H7 (cell line): Measurements from ENCODE around the gene IFI27. TPM values are rescaled to one million over a fixed set of nuclear protein-coding genes. Genes with fewer than 3 reads are reported as not detected.
"Not testable (repeated sequence)": the region's sequence is repeated elsewhere in the genome, so short reads cannot be mapped to it uniquely, and the experiment has no call there.

Source experiments
- DNase-seq: peaks from one replicate; pipeline ENCODE4 v3.0.0; 2012
- H3K27me3 ChIP-seq: 2 replicates; pipeline ENCODE4 v1.6.0; 2011; ENCODE audit warnings: mild to moderate bottlenecking, low read length; ENCODE audit not compliant: control insufficient read depth, insufficient read depth
- H3K36me3 ChIP-seq: replicated peaks from 2 replicates; pipeline ENCODE4 v1.5.1; 2011; ENCODE audit warnings: low read length; ENCODE audit not compliant: control insufficient read depth, insufficient read depth
- H3K4me3 ChIP-seq: 2 replicates; pipeline ENCODE4 v1.5.1; 2011; ENCODE audit warnings: low read depth, mild to moderate bottlenecking, control low read depth, low read length, moderate library complexity; ENCODE audit not compliant: insufficient read depth
- total RNA-seq: library from RNA; depleted of rRNA; stranded (reverse); fragments of >200 nt; shearing (Covaris generic); gene quantifications from 2 replicates; pipeline ENCODE4 v1.2.3, GENCODE V29; 2014; rRNA removed

IFI27 gene
- 0.62 TPM in 1 of 2 replicates, not detected in the other for total RNA-seq

DNA sequence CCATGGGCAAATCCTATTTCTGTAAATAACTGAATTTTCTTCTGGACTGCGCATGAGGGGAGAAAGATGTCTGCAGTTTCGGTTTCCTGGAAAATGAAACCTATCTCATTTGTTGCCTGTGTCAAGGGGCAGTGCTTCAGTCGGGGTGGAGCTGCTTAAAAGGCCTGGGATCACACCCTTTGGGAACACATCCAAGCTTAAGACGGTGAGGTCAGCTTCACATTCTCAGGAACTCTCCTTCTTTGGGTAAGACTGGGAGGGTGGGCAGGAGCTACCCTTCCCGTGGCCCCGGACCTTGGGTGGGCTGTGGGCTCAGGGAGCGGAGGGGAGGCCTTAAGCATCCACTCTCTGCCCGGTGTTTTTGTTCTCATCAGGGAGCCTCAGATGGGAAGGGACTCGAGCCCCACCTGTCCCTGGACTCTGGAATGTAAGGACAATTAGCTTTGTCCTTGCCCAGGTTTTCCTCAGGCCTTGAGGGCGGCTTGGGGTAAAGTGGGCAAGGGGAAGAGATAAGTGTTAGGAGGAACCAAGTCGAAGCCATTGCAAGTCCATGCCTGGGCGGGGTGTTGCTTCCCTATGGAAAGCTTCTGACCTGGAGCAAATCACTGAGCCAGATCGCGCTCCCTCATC, at the start of gene IFI27:
IFI27 (plus strand) TSS at position 185 of the 630 bp plus-strand sequence.
- DNase-seq: peak; percentile 47
- no peaks in the 10 kb centered on the region for H3K36me3 ChIP-seq
- no peak within 1 kb of the TSS for H3K4me3 ChIP-seq
- H3K27me3 ChIP-seq: no peaks in the 10 kb centered on the region

DNA sequence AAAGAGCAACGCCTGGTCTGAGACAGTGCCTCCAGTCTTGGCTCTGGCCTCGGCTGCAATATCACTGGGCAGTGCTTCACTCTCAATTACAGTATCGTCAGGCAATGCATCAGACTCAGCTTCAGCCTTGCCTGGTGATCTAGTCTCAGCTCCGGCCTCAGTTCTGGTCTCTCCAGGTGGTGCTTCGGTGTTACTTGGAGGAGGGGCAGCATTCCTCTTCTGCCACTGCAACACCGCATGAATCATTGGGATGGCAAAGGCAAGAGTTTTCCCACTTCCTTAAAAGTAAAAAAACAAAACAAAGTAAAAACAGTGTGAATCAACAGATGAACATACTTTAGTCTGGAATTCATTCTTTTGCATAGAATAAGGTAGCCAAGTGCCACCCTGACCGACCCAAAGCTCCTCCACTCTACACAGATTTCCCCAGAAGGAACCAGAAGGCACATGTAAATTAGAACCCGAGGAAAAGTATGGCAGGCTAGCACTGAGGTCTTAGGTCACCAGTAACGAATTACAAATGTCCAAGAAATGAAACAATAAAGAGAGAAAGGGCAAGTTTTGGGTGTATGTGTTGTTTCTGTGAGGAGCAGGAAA, 48.1 kb upstream of the IFI27 start:
- Histone ChIP-seq H3K27me3 (no peaks in the 10 kb centered on the region), H3K36me3 (peaks cover 35% of the 10 kb centered on the region)
- DNase-seq: no peak

DNA sequence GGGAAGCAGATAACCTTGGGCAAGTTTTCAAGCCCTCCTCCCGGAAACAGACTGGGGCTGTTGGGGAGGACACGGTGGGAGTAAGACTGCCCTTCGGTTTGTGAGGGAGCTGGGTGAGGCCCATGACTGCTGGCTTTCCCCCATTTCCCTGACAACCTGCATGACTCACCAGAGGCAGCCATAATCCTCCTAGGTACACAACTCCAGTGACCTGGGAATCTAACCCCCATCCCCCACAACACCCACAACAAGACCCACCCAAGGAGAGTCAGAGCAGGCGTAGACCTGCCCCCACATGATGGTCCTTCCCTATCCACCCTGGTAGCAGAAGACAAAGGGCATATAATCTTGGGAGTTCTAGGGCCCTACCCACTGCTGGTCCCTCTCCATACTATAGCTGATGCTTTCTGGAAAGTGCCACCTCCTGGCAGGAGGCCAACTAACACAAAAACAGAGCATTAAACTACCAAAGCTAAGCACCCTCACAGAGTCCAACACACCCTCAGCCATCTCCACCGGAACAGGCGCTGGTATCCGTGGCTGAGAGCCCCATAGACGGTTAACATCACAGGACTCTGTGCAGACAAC, 44.4 kb upstream of the IFI27 start:
- no peak for DNase-seq
- H3K27me3 ChIP-seq: no peaks in the 10 kb centered on the region
- H3K4me3 ChIP-seq: no peak overlapping the region
- peaks cover 5% of the 10 kb centered on the region for H3K36me3 ChIP-seq

More for the DNA sequence above, 48.1 kb upstream of the IFI27 start:
- no peak overlapping the region for H3K4me3 ChIP-seq

DNA sequence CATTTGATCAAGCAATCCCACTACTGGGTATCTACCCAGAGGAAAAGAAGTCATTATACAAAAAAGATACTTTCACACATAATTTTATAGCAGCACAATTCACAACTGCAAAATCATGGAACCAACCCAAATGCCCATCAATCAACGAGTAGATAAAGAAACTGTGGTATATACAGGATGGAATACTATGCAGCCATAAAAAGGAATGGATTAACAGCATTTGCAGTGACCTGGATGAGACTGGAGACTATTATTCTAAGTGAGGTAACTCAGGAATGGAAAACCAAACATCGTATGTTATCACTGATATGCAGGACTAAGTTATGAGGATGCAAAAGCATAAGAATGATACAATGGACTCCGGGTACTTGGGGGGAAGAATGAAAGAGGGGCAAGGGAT, 38.5 kb upstream of the IFI27 start:
- DNase-seq, H3K36me3 ChIP-seq, H3K4me3 ChIP-seq, H3K27me3 ChIP-seq: not testable (repeated sequence)

DNA sequence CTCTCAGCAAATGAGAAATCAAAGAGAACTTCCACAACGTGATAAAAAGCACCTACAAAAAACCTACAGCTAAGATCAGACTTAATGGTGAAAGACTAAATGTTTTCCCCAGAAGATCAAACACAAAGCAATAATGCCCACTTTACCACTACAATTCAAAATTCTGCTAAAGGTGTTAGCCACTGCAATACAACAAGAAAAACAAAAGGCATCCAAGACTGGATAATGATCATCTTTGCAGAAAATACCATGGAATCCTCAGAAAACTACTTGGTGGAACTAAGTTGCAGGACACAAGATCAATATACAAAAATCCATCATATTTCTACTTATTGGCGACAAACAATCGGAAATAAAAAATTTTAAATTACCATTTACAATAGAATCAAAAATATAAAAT, 36.0 kb upstream of the IFI27 start:
- peaks cover 8% of the 10 kb centered on the region for H3K36me3 ChIP-seq
- no peak overlapping the region for H3K4me3 ChIP-seq
- DNase-seq: no peak
- no peaks in the 10 kb centered on the region for H3K27me3 ChIP-seq

DNA sequence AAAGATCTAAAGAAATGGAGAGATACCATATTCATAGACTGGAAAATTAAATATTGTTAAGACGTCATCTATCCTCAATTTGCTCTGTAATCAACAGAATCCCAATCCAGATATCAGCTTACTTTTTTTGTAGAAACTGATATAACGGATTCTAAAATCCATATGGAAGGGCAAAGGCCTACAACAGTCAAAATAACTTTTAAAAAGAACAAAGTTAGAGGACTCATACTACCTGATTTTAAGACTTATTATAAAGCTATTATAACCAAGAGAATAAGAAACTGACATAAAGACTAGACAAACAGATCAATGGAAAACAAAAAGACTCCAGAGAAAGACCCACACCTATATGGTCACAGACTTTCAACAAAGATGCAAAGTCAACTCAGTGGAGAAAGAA, 35.5 kb upstream of the IFI27 start:
- Histone ChIP-seq H3K36me3 (peaks cover 8% of the 10 kb centered on the region), H3K4me3 (no peak overlapping the region), H3K27me3 (no peaks in the 10 kb centered on the region)
- DNase-seq: no peak

DNA sequence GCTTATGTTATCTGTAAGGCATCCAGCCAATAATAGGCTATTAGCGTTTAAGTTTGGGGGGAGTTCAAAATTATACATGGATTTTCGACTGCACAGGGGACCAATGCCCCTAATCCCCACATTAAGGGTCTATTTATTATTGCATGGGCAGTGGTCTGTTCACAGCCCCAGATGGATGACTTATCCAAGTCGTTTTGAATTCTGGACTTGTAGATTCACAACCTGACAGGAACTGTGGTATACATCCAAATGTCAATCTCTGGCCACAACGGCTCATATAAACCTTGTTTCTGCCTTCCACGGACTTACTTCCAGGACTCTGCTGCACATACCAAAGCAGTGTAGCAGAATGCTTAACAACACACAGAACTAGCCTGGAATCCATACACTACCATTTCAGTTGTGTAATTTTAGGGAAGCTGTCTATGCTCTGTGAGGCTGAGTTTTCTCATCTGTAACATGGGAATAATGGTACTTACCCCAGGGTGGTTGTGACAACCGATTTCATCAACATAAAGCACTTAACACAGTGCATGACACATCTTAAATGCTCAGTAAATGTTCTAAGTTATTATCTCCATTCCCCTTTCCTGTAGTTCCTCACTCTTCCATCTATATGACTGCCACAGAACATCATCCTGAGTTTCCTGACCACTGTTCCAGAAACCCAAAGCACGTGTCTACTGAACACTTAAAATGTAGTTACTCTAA, 33.3 kb upstream of the IFI27 start:
- no peak for DNase-seq
- Histone ChIP-seq H3K27me3 (no peaks in the 10 kb centered on the region), H3K36me3 (peaks cover 8% of the 10 kb centered on the region), H3K4me3 (no peak overlapping the region)

DNA sequence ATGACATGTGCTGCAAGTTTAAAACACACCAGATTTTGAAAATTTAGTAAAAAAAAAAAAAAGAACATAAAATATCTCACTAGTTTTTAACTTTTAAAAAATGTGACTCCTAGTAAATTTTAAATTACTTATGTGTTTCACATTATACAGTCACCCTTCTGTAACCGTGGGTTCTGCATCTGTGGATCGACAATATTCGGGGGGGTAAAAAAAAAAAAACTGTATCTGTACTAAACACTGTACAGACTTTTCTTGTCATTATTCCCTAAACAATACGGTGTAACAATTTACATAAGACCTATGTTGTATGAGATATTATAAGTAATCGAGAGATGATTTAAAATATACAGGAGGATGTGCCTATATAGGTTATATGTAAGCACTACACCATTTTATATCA, 32.7 kb upstream of the IFI27 start:
- no peaks in the 10 kb centered on the region for H3K27me3 ChIP-seq
- H3K36me3 ChIP-seq: peaks cover 8% of the 10 kb centered on the region
- DNase-seq: no peak
- no peak overlapping the region for H3K4me3 ChIP-seq

DNA sequence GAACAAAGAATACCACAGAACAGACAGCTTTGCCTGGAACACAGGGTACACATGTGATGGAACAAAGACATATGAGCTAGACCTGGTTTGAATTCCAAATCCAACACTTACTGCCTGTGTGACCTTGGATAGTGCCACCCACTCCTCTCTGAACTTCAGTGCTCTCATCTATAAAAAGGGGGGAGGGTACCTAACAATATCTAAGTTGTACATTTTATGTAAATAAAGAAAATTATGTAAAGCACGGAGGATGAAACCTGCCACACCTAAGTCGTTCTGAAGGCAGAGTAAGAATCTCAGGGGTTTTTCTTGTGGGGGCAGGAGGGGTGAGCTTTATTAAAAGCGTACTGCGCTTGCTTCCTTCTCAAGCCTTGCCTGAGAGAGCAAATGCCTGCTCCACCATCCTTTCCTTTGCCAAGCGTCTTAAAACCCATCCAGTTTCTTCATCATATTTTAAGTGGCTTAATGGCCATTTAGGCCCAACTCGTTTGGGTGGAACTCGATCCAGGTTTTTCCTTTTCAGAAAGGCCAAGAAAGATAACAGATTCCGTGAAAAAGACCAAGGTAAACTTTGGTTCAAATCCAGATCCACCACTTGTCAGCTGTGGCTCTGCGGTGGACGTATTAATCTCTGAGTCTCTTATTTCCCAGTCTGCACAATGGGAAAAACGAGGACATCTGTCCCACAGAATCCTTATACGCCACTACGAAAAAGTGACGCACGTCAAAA, 30.5 kb upstream of the IFI27 start:
- H3K27me3 ChIP-seq: no peaks in the 10 kb centered on the region
- no peak for DNase-seq
- H3K4me3 ChIP-seq: peak overlapping the region; percentile 96
- peaks cover 8% of the 10 kb centered on the region for H3K36me3 ChIP-seq

DNA sequence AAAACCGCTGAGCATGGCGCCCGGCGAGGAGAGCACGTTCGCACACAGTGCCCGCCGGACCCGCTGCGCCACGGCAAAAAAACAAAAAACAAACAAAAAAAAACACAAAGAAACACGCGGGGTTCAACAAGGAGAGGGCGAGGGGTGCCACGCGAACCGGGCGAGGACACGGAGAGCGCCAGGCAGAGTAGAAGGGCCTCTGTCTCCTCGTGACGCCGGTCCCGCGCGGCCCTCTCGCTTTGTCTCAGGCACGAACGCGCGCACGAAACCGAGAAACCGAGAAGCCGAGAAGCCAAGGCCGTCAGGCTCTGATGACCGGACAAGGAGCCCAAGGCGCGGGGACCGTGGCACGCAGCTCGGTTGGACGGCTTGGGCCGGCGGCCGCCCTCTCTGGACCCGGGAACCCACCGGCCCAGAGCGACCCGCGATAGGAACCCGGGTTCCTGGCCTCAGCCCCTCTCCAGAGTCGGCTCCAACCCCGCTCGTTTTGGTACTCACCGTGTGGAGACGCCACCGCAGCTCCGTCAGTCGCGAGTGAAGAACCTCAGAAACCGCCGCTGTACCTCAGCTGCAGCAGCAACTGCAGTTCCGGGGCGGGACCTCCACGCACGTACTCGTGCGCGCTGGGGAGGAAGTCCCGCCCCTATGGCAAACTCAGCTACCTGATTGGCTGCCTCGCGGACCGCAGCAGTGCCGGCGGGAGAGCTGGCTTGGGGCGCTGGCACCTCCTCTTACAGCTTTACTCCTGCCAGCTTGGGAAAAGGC, 29.7 kb upstream of the IFI27 start, which contains the start of the genes DDX24 and IFI27L1:
DDX24 (minus strand) TSS at position 582 of the 765 bp plus-strand sequence. CDS start 1,460 bp downstream, outside the sequence.
IFI27L1 (plus strand) TSS at position 690 of the 765 bp plus-strand sequence. CDS start 15,628 bp downstream, outside the sequence.
- Histone ChIP-seq H3K4me3 (peak within 1 kb of the TSS; percentile 96), H3K36me3 (peaks cover 8% of the 10 kb centered on the region), H3K27me3 (no peaks in the 10 kb centered on the region)
- DNase-seq: peak; percentile 97

DNA sequence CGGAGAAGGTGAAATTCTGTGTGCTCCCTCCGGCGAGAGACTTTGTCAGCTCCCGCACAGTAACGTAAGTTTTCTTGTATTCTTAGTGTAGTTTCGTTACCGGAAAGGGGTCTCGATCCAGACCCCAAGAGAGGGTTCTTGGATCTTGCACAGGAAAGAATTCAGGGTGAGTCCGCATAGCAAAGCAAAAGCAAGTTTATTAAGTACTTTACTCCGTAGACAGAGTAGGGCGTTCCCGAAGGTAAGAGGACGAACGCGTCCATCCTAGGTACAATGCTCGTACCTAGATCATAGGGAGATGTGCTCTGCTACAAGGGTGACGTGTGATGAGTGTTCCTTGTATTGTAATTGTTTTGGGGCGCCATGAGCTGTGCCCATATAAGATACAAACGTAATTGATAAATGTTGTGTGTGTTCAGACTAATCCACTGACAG, 29.1 kb upstream of the IFI27 start:
- H3K4me3 ChIP-seq: peak overlapping the region; percentile 96
- no peaks in the 10 kb centered on the region for H3K27me3 ChIP-seq
- DNase-seq: no peak
- peaks cover 8% of the 10 kb centered on the region for H3K36me3 ChIP-seq

DNA sequence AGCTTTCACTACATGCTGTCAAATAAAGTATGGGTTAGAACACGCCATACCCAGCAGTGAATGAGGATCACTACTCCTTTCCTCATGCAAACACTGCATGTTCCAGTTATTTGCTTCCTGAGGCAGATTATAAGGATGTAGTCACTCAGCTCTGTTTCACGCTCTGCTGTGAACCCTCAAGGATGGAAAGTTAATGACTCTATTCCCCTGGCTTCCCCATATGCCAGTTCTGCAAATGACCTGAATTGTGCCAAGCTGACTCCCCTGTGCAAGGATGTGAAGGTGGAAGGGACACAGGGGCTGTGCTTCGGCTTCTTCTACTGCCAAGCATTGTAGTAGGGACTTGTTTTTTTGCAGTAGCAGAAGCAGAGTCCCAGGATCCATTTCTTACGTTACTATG, 22.6 kb upstream of the IFI27 start:
- H3K27me3 ChIP-seq: no peaks in the 10 kb centered on the region
- H3K4me3 ChIP-seq: no peak overlapping the region
- no peaks in the 10 kb centered on the region for H3K36me3 ChIP-seq
- no peak for DNase-seq

DNA sequence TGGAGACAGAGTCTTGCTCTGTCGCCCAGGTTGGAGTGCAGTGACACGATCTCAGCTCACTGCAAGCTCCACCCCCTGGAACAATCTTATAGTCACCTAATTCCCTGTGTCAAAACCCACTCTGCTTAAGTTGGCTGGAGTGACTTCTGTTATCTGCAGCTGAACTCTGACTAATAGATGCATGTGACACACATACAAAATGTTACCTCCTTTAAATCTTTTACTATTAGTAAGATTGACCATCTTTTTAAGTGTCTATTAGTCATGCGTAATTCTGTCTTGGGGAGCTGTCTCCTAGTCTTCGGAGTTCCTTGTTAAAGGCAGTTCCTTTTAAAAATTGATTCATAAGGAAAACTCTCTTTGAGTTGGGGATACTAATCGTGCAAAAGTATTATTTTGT, 22.0 kb upstream of the IFI27 start:
- Histone ChIP-seq H3K4me3 (no peak overlapping the region), H3K27me3 (no peaks in the 10 kb centered on the region), H3K36me3 (no peaks in the 10 kb centered on the region)
- DNase-seq: no peak
